NT2/D1 (cell line): ENCODE results near the gene ANGPTL5.
"Not testable (repeated sequence)": the region's sequence is repeated elsewhere in the genome, so short reads cannot be mapped to it uniquely, and the experiment has no call there.

Experiments
- DNase-seq: peaks from one replicate; pipeline ENCODE4 v3.0.0-alpha.2; 2011; ENCODE audit warnings: low read depth, low spot score
- H3K27me3 ChIP-seq: 2 replicates; pipeline ENCODE4 v1.6.0; 2011; ENCODE audit warnings: mild to moderate bottlenecking; ENCODE audit not compliant: insufficient read length, insufficient read depth
- H3K36me3 ChIP-seq: 2 replicates; pipeline ENCODE4 v1.6.1; 2011; ENCODE audit warnings: mild to moderate bottlenecking, low read length, mixed read lengths; ENCODE audit not compliant: insufficient read depth, insufficient read length
- H3K4me1 ChIP-seq: 2 replicates; pipeline ENCODE4 v1.5.1; 2011; ENCODE audit not compliant: insufficient read depth, insufficient read length
- H3K4me3 ChIP-seq: 2 replicates; pipeline ENCODE4 v1.5.1; 2011; ENCODE audit warnings: low read depth; ENCODE audit not compliant: insufficient read length
- H3K9ac ChIP-seq: 2 replicates; pipeline ENCODE4 v1.6.0; 2011; ENCODE audit warnings: low read depth; ENCODE audit not compliant: insufficient read length
- H3K9me3 ChIP-seq: 2 replicates; pipeline ENCODE4 v1.5.1; 2011; ENCODE audit warnings: mild to moderate bottlenecking, low read length; ENCODE audit not compliant: insufficient read depth
- SUZ12 ChIP-seq: IDR thresholded peaks from 2 replicates; pipeline ENCODE4 v1.6.1; 2011; ENCODE audit not compliant: insufficient read length, insufficient read depth; ENCODE audit errors: extremely low read depth
- YY1 ChIP-seq: IDR thresholded peaks from 2 replicates; pipeline ENCODE4 v1.6.1; 2011; ENCODE audit not compliant: insufficient read length, insufficient read depth
- ZNF274 ChIP-seq: IDR thresholded peaks from 2 replicates; pipeline ENCODE4 v1.6.1; 2011; ENCODE audit warnings: mild to moderate bottlenecking, low read depth, low read length

The ANGPTL5 gene

DNA sequence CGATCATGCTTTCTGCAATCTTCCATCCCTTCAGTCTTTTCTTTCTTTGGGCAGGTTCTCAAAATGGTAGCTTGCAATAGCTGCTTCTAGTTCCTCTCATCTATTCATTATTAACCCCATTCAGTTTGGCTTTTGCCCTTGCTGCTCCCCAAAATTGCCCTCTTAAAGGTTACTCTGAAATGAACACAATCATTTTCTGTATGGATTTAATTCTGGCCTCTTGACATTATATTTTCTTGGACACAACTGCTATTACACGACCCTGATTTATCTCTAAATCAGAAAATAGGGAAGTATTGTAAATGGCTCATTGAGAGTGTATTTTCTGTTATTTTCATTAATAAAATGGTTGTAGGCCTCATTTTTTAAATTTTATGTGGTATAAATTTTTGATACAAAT lies at the start of gene ANGPTL5:
Gene ANGPTL5 (minus strand): TSS at position 101 of the 400 bp plus-strand sequence. CDS start 8,613 bp downstream, outside the sequence.
- Histone ChIP-seq H3K9ac (peak within 1 kb of the TSS; percentile 70), H3K4me1 (no peaks in the 10 kb centered on the region), H3K4me3 (peak within 1 kb of the TSS; percentile 66), H3K9me3 (no peaks in the 10 kb centered on the region), H3K27me3 (no peaks in the 10 kb centered on the region), H3K36me3 (no peaks in the 10 kb centered on the region)
- TF ChIP-seq SUZ12 (no peak), ZNF274 (no peak), YY1 (no peak)
- no peak for DNase-seq

- not testable (repeated sequence) for H3K9ac ChIP-seq, DNase-seq, H3K27me3 ChIP-seq, H3K4me1 ChIP-seq, H3K4me3 ChIP-seq, H3K36me3 ChIP-seq, H3K9me3 ChIP-seq
These were observed 47.9 kb upstream of the ANGPTL5 start for GRCh38 chr11:101964200-101964599.

- no peak for DNase-seq
- TF ChIP-seq YY1 (no peak), SUZ12 (no peak), ZNF274 (no peak)
- H3K9me3 ChIP-seq, result no peaks in the 10 kb centered on the region
- no peaks in the 10 kb centered on the region for H3K27me3 ChIP-seq
- no peaks in the 10 kb centered on the region for H3K36me3 ChIP-seq
- no peak overlapping the region for H3K9ac ChIP-seq
- no peak overlapping the region for H3K4me3 ChIP-seq
- H3K4me1 ChIP-seq, result no peaks in the 10 kb centered on the region
These were observed 43.9 kb upstream of the ANGPTL5 start for GRCh38 chr11:101960231-101960630.

DNA sequence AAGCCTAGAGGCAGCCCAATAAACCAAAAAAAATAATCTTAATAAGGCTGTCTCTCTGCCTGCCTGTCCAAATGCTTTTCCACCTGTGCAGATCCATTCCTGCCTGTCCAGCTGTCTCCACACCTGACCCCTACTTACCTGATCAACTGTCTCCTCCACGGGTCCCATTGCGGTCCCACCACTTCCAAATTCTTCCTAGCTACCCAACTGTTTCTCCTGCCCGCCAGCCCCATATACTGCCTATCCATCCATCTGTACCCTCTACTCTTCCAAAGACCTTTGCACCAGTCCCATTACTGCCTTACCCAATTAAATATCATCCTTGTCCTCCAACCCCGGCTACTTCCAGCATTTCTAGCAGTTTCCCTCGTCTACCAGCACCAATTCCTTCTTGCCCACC lies 39.4 kb upstream of the ANGPTL5 start:
- TF ChIP-seq YY1, result no peak
- TF ChIP-seq ZNF274, result no peak
- no peak for TF ChIP-seq SUZ12
- Histone ChIP-seq H3K4me3 (no peak overlapping the region), H3K27me3 (no peaks in the 10 kb centered on the region), H3K36me3 (no peaks in the 10 kb centered on the region), H3K9me3 (no peaks in the 10 kb centered on the region), H3K4me1 (no peaks in the 10 kb centered on the region), H3K9ac (no peak overlapping the region)
- DNase-seq, result no peak

GRCh38 chr11:101955278-101955677 lies 39.0 kb upstream of the ANGPTL5 start:
- H3K36me3 ChIP-seq, result no peaks in the 10 kb centered on the region
- H3K4me1 ChIP-seq, result no peaks in the 10 kb centered on the region
- H3K4me3 ChIP-seq, result no peak overlapping the region
- no peak overlapping the region for H3K9ac ChIP-seq
- DNase-seq, result no peak
- no peaks in the 10 kb centered on the region for H3K27me3 ChIP-seq
- no peaks in the 10 kb centered on the region for H3K9me3 ChIP-seq
- TF ChIP-seq SUZ12 (no peak), ZNF274 (no peak), YY1 (no peak)

- DNase-seq, result no peak
- TF ChIP-seq SUZ12, result no peak
- no peak for TF ChIP-seq YY1
- no peak for TF ChIP-seq ZNF274
- no peaks in the 10 kb centered on the region for H3K9me3 ChIP-seq
- H3K36me3 ChIP-seq, result no peaks in the 10 kb centered on the region
- H3K9ac ChIP-seq, result no peak overlapping the region
- H3K27me3 ChIP-seq, result no peaks in the 10 kb centered on the region
- no peaks in the 10 kb centered on the region for H3K4me1 ChIP-seq
- no peak overlapping the region for H3K4me3 ChIP-seq
These were observed 33.4 kb upstream of the ANGPTL5 start for GRCh38 chr11:101949680-101950220.

GRCh38 chr11:101945448-101945847 lies 29.1 kb upstream of the ANGPTL5 start:
- Histone ChIP-seq H3K36me3 (no peaks in the 10 kb centered on the region), H3K9ac (no peak overlapping the region), H3K4me3 (no peak overlapping the region), H3K4me1 (no peaks in the 10 kb centered on the region), H3K9me3 (no peaks in the 10 kb centered on the region), H3K27me3 (no peaks in the 10 kb centered on the region)
- TF ChIP-seq ZNF274, result no peak
- TF ChIP-seq YY1, result no peak
- no peak for TF ChIP-seq SUZ12
- DNase-seq, result no peak

DNA sequence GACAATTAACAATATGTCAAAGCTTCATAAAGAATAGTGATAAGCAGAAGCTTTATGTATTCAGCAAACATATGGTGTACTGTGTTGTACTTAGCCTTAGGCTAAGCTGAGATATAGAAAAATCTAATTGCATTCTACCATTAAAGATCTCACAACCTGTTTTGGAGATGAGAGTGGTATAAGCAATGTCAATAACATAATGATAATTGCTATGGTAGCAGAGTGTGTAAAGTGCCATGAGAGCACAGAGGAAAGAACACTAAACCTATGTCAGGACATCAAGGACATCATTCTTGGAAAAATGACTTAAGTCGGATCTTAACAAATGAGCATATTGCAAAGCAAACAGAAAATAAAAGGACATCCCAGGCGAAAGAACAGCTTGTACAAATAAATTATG lies 28.6 kb upstream of the ANGPTL5 start:
- no peaks in the 10 kb centered on the region for H3K36me3 ChIP-seq
- no peak overlapping the region for H3K9ac ChIP-seq
- H3K4me1 ChIP-seq, result no peaks in the 10 kb centered on the region
- no peak overlapping the region for H3K4me3 ChIP-seq
- no peaks in the 10 kb centered on the region for H3K9me3 ChIP-seq
- H3K27me3 ChIP-seq, result no peaks in the 10 kb centered on the region
- DNase-seq, result no peak
- TF ChIP-seq YY1 (no peak), ZNF274 (no peak), SUZ12 (no peak)
